Measurements from ENCODE around the gene FGGY.
"Not testable (repeated sequence)": the region's sequence is repeated elsewhere in the genome, so short reads cannot be mapped to it uniquely, and the experiment has no call there.

The FGGY gene

GRCh38 chr1:59492500-59492899 is 195.6 kb downstream of the FGGY start:
- DNase-seq = no peak

GRCh38 chr1:59494145-59494833 is 197.4 kb downstream of the FGGY start:
- DNase-seq = peak; percentile 69

GRCh38 chr1:59496156-59496555 is 199.3 kb downstream of the FGGY start:
- not testable (repeated sequence) for DNase-seq

DNA sequence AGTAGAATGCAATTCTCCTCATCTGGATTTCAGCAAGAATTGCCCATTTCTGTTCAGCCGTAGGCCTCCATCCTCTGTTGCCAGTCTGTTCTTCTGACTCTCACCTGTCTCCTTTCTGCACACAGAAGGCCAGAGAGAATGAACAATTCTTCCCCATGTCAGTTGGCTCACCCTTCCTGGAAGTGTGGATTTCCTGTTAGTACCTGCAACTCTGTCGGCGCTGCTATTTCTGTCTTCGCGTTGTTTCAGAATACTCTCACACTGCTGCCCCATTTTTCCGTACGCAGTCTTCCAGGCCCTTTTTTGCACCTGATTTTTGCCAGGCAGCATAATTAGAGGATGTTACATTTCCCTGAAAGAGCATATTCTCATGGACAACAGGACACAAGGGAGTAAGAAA is 200.7 kb downstream of the FGGY start:
- no peak for DNase-seq

GRCh38 chr1:59498640-59499039 is 201.7 kb downstream of the FGGY start:
- peak; percentile 94 for DNase-seq

DNA sequence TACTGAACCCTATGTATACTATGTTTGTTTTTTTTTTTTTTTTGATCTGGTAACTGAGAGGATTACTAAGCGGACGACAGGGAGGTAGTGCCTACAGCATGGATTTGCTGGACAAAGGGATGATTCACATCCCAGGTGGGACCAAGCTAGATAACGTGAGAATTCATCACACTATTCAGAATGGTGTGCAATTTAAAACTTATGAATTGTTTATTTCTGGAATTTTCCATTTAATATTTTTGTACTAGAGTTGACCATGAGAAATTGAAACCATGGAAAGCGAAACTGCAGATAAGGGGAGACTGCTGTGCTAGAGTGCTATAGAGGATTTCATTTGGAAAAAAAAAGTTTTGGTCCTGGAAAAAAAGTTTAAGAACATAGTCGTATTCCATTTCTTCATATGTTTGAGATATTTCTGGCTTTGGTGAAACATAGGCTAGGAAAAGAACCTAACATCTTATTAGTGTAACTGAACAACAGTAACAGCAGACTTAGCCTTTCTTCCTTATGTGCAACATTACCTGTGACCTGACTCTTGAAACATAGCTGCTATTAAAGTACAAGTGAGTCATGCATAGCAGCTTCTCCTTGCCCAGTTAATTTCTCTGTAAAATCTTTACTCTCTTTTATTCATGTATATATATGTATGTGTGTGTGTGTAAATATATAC is 202.5 kb downstream of the FGGY start:
- peak; percentile 38 for DNase-seq

DNA sequence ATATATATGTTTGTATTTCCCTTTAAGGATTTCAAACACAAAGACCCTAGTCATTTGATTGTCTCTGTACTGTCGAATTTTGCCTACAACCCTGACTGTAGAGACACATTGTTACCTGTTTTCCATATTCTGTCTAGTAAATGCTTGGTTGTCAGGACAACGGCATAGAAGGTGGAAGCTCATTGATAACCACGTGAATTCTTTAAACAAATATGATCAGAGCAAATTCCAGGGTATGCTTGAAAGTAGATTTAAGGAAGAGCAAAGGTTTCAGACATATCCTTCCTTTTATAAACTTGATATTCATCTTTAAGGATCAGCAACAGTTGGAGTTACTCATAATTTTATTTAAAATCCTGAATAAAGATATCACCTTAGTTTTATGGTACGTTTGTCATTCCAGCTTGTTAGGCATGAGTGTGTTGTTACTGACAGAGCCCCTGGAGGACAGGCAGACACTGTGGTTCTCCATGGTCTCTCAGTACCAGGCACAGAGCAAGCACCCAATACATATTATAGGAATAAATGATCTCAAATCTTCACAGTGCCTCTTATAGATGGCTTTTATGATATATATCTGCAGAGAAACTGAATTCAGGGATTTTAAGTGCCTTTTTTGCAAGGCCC is 203.2 kb downstream of the FGGY start:
- no peak for DNase-seq

DNA sequence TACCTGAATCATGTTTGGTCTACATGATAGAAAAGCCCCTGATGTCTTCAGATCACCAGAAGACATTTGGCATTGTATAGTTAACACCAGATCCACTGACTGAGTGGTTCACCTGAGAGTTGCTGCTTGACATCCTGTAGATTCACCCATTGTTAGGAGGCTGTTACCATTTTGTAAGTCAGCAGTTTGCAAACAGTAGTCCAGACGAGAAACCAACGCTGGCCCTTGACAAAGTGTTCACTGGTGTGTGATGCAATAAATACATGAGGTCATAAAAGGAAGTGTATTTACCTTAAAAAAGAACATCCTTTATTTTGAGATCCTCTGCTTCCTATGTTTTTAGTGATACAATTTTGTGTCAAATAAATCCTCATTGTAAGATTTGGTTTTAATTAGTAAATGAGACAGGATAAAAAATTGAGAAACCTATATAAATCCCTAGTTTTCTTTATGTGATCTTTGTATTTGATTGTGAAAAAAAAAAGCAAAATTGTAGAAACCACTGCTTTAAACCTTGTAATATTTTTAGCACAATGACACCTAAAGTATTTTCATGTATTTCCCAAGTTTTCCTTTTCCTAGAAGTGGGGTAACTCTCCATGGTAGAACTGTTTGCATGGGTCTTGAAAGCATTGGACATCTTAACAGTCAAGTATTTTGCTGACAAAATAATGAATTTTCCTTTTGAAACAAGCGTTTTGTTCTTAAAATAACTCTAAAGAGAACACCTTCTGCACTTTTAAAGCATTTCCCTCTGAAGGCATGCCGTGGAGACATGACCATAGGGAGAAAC is 204.3 kb downstream of the FGGY start:
- DNase-seq = peak; percentile 32

DNA sequence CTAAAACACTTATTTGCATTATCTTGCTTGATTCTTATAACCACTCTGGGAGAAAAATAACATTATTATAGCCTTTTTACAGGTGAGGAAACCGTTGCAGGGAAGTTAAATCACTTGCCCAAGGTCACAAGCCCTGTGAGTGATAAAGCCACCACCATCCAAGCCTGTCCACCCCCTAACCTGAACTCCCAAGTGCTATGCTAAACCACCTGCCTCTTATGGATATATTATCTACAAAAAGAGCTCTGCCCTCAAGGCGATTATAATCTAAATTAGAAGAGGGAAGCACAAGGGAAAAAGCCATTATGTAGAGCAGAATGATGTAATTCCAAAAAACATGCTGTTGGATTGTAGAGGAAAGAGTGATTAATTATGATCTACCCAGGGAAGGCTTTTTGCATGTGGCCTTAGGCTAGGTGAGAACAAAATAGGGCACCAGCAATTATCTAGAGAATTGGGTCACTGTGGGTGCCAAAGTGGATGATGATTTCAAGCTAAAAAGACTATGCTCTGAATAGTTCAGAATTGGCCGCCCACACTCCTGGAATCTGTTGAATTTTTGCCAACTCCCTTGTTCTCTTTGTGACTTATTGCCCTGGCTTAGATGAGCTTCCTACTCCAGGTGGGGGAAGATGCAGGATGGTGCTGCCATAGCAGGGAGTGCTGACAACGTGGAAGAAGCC is 205.3 kb downstream of the FGGY start:
- no peak for DNase-seq

- DNase-seq = no peak
Observed at GRCh38 chr1:59504276-59504675, 207.4 kb downstream of the FGGY start.

DNA sequence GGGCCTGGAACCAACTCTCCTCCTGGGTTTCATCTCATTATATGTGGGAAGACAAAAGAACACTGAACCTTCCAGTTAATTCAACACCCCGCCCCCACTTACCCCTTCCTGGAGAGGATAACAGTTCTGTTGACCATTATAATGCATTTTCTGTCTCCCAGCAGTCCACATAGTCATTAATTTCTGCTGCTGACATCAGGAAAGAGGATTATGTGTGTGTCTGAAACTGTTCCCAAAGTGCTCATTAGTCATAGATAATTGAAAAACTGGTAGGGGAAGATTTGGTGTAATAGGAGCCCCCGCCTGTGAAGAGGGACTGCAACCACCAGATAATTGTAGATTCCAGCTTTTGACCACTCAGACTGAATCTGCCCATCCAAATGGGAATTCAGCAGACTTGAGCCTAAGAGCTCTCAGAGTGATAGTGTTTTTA is 208.7 kb downstream of the FGGY start:
- DNase-seq = no peak

GRCh38 chr1:59506952-59507351 is 210.1 kb downstream of the FGGY start:
- peak; percentile 89 for DNase-seq

- no peak for DNase-seq
Observed at GRCh38 chr1:59509341-59509875, 212.5 kb downstream of the FGGY start.

GRCh38 chr1:59510249-59510648 is 213.4 kb downstream of the FGGY start:
- DNase-seq = no peak

DNA sequence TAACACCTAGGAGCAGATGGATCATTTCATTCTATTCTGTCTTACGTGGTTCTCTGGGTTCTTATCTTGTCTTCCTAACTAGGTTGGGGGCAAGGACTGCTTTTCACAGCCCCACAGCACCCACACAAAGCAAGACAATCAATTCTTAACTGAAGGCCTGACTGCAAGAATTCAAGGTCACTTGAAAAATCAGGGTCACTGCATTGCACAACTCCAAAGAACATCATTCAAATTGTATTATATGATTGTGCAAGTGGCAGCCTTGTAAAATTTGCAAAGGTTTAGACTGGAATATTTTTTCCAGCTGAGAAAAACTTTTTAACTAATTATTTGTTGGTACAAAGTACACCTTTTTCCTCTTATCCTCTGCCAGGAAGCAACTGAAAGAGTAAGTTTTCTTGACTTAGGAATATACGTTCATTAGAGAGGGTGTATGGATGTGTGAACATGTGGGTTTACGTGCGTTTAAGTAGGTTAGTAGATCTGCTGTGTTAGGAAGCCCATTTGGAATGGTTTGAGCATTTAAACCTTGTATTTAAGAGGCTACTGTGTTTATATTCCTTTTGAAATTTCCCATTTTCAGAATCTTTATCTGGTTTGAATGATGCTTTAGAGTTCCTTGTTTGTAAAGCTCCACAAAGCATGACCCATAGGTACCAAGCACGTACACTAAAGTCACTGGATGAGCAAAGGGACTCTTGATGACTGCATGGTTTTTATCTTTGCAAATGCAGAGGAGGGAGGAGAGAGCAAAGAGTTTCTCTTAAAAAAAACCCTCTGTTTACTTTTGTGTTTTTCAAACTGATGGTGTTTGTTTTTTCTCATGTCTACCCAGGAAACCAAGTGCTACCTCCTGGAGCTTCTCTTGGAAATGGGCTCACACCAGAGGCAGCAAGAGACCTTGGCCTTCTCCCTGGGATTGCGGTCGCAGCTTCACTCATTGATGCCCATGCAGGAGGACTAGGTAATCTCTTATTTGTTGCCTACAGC is 214.9 kb downstream of the FGGY start:
- DNase-seq = no peak

- no peak for DNase-seq
Observed at GRCh38 chr1:59512702-59513101, 215.8 kb downstream of the FGGY start.

DNA sequence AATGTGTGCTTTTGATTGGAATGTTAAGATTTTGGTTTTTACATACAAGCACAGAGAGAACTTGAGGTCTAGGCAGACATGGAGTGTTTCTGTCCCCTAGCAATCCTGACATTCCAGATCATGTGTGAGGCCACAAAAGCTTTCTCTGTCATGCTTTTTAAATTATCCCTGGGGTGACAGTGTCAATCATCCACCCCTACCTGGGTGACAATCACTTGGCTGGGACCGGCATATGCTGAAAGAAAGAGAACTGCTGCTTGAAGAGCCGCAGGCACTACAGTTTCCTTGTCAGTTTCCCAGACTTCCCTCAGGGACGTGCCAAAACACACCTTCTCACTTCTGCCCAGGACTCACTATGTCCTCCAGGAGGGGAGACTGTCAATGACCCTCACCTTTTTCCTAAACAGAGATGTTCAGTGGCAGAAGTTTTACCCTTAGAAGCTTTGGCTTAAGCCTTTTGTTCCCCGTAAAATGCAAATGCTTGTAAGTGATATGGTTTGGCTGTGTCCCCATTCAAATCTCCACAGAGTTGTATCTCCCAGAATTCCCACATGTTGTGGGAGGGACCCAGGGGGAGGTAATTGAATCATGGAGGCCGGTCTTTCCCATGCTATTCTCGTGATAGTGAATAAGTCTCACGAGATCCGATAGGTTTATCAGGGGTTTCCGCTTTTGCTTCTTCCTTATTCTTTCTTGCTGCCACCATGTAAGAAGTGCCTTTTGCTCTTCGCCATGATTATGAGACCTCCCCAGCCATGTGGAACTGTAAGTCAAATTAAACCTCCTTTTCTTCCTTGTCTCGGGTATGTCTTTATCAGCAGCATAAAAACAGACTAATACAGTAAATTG is 217.4 kb downstream of the FGGY start:
- no peak for DNase-seq

- no peak for DNase-seq
Observed at GRCh38 chr1:59516881-59517280, 220.0 kb downstream of the FGGY start.

GRCh38 chr1:59520194-59520593 is 223.3 kb downstream of the FGGY start:
- DNase-seq = no peak

- DNase-seq = no peak
Observed at GRCh38 chr1:59520827-59521418, 224.0 kb downstream of the FGGY start.

Measured in suppressor macrophage treated with lipopolysaccharide for 4 hours (primary cell).